ENCODE results near the gene HELQ. TPM values are rescaled to one million over a fixed set of nuclear protein-coding genes. Genes with fewer than 3 reads are reported as not detected.

Gene HELQ
- total and polyA plus RNA-seq, 2 donors (not counting 1 experiment from before 2014, with no cell fraction given) = 21.7 to 42.4 TPM

- under 1% methylated on average over 86 of the region's 93 CpGs for WGBS (ENCODE audit: insufficient coverage)
- intact Hi-C loops (cut with micrococcal nuclease) = loop anchor here (1.0 to 10.0 kb wide), 7 partner anchors 28 to 1202 kb away; partner anchors contain the start of genes HNRNPD, LIN54, MRPS18C and SEC31A
- Mint-ChIP-seq H3K27me3 (no peaks in the 10 kb centered on the region), H3K9me3 (ENCODE audit: insufficient read depth) (no peaks in the 10 kb centered on the region), H3K4me3 (peak within 1 kb of the TSS; percentile 99), H3K27ac (peak within 1 kb of the TSS; percentile 95), H3K4me1 (peaks cover 21% of the 10 kb centered on the region)
- Histone ChIP-seq H3K9ac (ENCODE audit: low read length) (peak within 1 kb of the TSS; percentile 74), H3K79me2 (ENCODE audit: control insufficient read depth, insufficient read depth, low read length) (peaks cover 7% of the 10 kb centered on the region), H3K4me2 (replicated peaks; ENCODE audit: low read depth, low read length, poor library complexity, severe bottlenecking) (peak within 1 kb of the TSS; percentile 87), H3K36me3 (replicated peaks in 1 of 2; ENCODE audit: control extremely low read depth in 1 of 2, control insufficient read depth in 1 of 2, extremely low read depth in 1 of 2, insufficient read depth in 2 of 2, low read length in 1 of 2) (no peaks in the 10 kb centered on the region), H3K4me3 (ENCODE audit: control extremely low read depth in 1 of 5, extremely low read depth in 1 of 5, insufficient read depth in 1 of 5, low read depth in 2 of 5, low read length in 4 of 5) (peak within 1 kb of the TSS; percentile 71 to 87 (median 77)), H2AFZ (ENCODE audit: insufficient read depth, low read depth, low read length, poor library complexity, severe bottlenecking) (peak within 1 kb of the TSS; percentile 93), H3K27ac (ENCODE audit: low read length in 2 of 2) (peak within 1 kb of the TSS; percentile 60 to 70), H3K9me3 (ENCODE audit: control extremely low read depth in 1 of 3, control insufficient read depth in 2 of 3, insufficient read depth in 1 of 3, low read length in 2 of 3) (no peaks in the 10 kb centered on the region), H3K27me3 (replicated peaks in 1 of 4; ENCODE audit: control extremely low read depth in 1 of 4, control insufficient read depth in 3 of 4, insufficient read depth in 4 of 4, low read length in 3 of 4) (no peaks in the 10 kb centered on the region), H4K20me1 (ENCODE audit: control insufficient read depth, insufficient read depth, low read length, poor library complexity, severe bottlenecking) (no peaks in the 10 kb centered on the region), H3K4me1 (ENCODE audit: control insufficient read depth in 2 of 2, insufficient read depth in 2 of 2, low read length in 2 of 2) (peaks cover 10 to 17% of the 10 kb centered on the region in 2 donors)
- ChIA-PET CTCF (interaction anchor here (0.6 to 1.6 kb wide), 4 partner anchors 27 to 155 kb away, joined by 3 to 7 read pairs (median 4); no protein-coding TSS in a partner anchor), POLR2A (interaction anchor here (0.5 to 1.3 kb wide), 4 partner anchors 29 to 67 kb away, joined by 3 to 4 read pairs (median 4); partner anchors contain the start of genes HELQ and MRPS18C)
- ATAC-seq (ENCODE audit: low read depth) (peak; percentile 97), DNase-seq (peak; percentile 97)
- no peak for TF ChIP-seq EZH2 (IDR thresholded peaks at IDR 0.05; ENCODE audit: borderline replicate concordance, insufficient read depth, low read depth, low read length, poor library complexity, severe bottlenecking)
Observed at GRCh38 chr4:83484500-83485461, 29.2 kb upstream of the HELQ start, which contains the start of gene ABRAXAS1. TSS of gene ABRAXAS1 (minus strand) at chr4:83485100. CDS start at chr4:83485072, 28 bp downstream.

- H3K4me2 ChIP-seq (replicated peaks; ENCODE audit: low read depth, low read length, poor library complexity, severe bottlenecking) = no peak overlapping the region
- H3K4me1 Mint-ChIP-seq = no peaks in the 10 kb centered on the region
- no peak overlapping the region for H3K27ac ChIP-seq (ENCODE audit: low read length in 2 of 2)
- H3K9me3 Mint-ChIP-seq (ENCODE audit: insufficient read depth) = no peaks in the 10 kb centered on the region
- H3K4me1 ChIP-seq (ENCODE audit: control insufficient read depth in 2 of 2, insufficient read depth in 2 of 2, low read length in 2 of 2) = no peaks in the 10 kb centered on the region
- H3K9ac ChIP-seq (ENCODE audit: low read length) = no peak overlapping the region
- ATAC-seq (ENCODE audit: low read depth) = no peak
- peaks cover 15% of the 10 kb centered on the region for H3K79me2 ChIP-seq (ENCODE audit: control insufficient read depth, insufficient read depth, low read length)
- H3K36me3 ChIP-seq (replicated peaks in 1 of 2; ENCODE audit: control extremely low read depth in 1 of 2, control insufficient read depth in 1 of 2, extremely low read depth in 1 of 2, insufficient read depth in 2 of 2, low read length in 1 of 2) = peaks cover 0 to 21% of the 10 kb centered on the region in 2 experiments
- no peaks in the 10 kb centered on the region for H3K27me3 Mint-ChIP-seq
- H3K27me3 ChIP-seq (replicated peaks in 1 of 4; ENCODE audit: control extremely low read depth in 1 of 4, control insufficient read depth in 3 of 4, insufficient read depth in 4 of 4, low read length in 3 of 4) = no peaks in the 10 kb centered on the region
- no peak for DNase-seq
- TF ChIP-seq CTCF (IDR thresholded peaks at IDR 0.05) (no peak), EZH2 (IDR thresholded peaks at IDR 0.05; ENCODE audit: borderline replicate concordance, insufficient read depth, low read depth, low read length, poor library complexity, severe bottlenecking) (no peak)
- H3K4me3 Mint-ChIP-seq = no peak overlapping the region
- intact Hi-C loops (cut with micrococcal nuclease) = no loop called here
- H2AFZ ChIP-seq (ENCODE audit: insufficient read depth, low read depth, low read length, poor library complexity, severe bottlenecking) = no peak overlapping the region
- WGBS (ENCODE audit: insufficient coverage) = no CpG with 5 or more reads among the region's 2 CpGs
- H3K4me3 ChIP-seq (ENCODE audit: control extremely low read depth in 1 of 5, extremely low read depth in 1 of 5, insufficient read depth in 1 of 5, low read depth in 2 of 5, low read length in 4 of 5) = no peak overlapping the region
- ChIA-PET POLR2A (no interaction called here), CTCF (no interaction called here)
- H3K9me3 ChIP-seq (ENCODE audit: control extremely low read depth in 1 of 3, control insufficient read depth in 2 of 3, insufficient read depth in 1 of 3, low read length in 2 of 3) = no peaks in the 10 kb centered on the region
- H3K27ac Mint-ChIP-seq = no peak overlapping the region
- H4K20me1 ChIP-seq (ENCODE audit: control insufficient read depth, insufficient read depth, low read length, poor library complexity, severe bottlenecking) = no peaks in the 10 kb centered on the region
Observed at GRCh38 chr4:83473966-83474365, 18.3 kb upstream of the HELQ start.
